Right kidney (tissue), 9 donors: Measurements from ENCODE around the gene PPP1R11.
"Not testable (repeated sequence)": the region's sequence is repeated elsewhere in the genome, so short reads cannot be mapped to it uniquely, and the experiment has no call there.

Experiments used
- DNase-seq: peaks from one replicate; pipeline ENCODE4 v3.0.0-alpha.2; 2016
- long read RNA-seq, 8 donors: transcript quantifications; one replicate each; lab custom pipeline, GENCODE V29; 2026

The PPP1R11 gene, protein sequence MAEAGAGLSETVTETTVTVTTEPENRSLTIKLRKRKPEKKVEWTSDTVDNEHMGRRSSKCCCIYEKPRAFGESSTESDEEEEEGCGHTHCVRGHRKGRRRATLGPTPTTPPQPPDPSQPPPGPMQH
- long read RNA-seq, donor 1, transcript PPP1R11-205 (3 exons, 1,731 nt) = major isoform, 44 of 49 reads
- long read RNA-seq, donor 1, transcript PPP1R11-201 (2 exons, 1,723 nt) = minor isoform, 5 of 49 reads
- long read RNA-seq, donor 1, partial matches to known transcripts = 0 of 49 reads
- long read RNA-seq, donor 1, other reads (novel, unspliced or antisense) = 0 of 49 reads
- long read RNA-seq, donor 2, transcript PPP1R11-205 (3 exons, 1,731 nt) = major isoform, 15 of 17 reads
- long read RNA-seq, donor 2, partial matches to known transcripts = 0 of 17 reads
- long read RNA-seq, donor 2, other reads (novel, unspliced or antisense) = 0 of 17 reads
- long read RNA-seq, donor 3, transcript PPP1R11-205 (3 exons, 1,731 nt) = major isoform, 16 of 17 reads
- long read RNA-seq, donor 3, partial matches to known transcripts = 0 of 17 reads
- long read RNA-seq, donor 3, other reads (novel, unspliced or antisense) = 0 of 17 reads
- long read RNA-seq, donor 4, transcript PPP1R11-205 (3 exons, 1,731 nt) = major isoform, 20 of 23 reads
- long read RNA-seq, donor 4, partial matches to known transcripts = 0 of 23 reads
- long read RNA-seq, donor 4, other reads (novel, unspliced or antisense) = 0 of 23 reads
- long read RNA-seq, donor 5, transcript PPP1R11-205 (3 exons, 1,731 nt) = major isoform, 29 of 31 reads
- long read RNA-seq, donor 5, partial matches to known transcripts = 0 of 31 reads
- long read RNA-seq, donor 5, other reads (novel, unspliced or antisense) = 0 of 31 reads
- long read RNA-seq, donor 6, transcript PPP1R11-205 (3 exons, 1,731 nt) = major isoform, 28 of 31 reads
- long read RNA-seq, donor 6, partial matches to known transcripts = 0 of 31 reads
- long read RNA-seq, donor 6, other reads (novel, unspliced or antisense) = 0 of 31 reads
- long read RNA-seq, donor 7, transcript PPP1R11-205 (3 exons, 1,731 nt) = major isoform, 46 of 49 reads
- long read RNA-seq, donor 7, partial matches to known transcripts = 0 of 49 reads
- long read RNA-seq, donor 7, other reads (novel, unspliced or antisense) = 0 of 49 reads
- long read RNA-seq, donor 8, transcript PPP1R11-205 (3 exons, 1,731 nt) = major isoform, 37 of 43 reads
- long read RNA-seq, donor 8, partial matches to known transcripts = 0 of 43 reads
- long read RNA-seq, donor 8, other reads (novel, unspliced or antisense) = 0 of 43 reads

DNA sequence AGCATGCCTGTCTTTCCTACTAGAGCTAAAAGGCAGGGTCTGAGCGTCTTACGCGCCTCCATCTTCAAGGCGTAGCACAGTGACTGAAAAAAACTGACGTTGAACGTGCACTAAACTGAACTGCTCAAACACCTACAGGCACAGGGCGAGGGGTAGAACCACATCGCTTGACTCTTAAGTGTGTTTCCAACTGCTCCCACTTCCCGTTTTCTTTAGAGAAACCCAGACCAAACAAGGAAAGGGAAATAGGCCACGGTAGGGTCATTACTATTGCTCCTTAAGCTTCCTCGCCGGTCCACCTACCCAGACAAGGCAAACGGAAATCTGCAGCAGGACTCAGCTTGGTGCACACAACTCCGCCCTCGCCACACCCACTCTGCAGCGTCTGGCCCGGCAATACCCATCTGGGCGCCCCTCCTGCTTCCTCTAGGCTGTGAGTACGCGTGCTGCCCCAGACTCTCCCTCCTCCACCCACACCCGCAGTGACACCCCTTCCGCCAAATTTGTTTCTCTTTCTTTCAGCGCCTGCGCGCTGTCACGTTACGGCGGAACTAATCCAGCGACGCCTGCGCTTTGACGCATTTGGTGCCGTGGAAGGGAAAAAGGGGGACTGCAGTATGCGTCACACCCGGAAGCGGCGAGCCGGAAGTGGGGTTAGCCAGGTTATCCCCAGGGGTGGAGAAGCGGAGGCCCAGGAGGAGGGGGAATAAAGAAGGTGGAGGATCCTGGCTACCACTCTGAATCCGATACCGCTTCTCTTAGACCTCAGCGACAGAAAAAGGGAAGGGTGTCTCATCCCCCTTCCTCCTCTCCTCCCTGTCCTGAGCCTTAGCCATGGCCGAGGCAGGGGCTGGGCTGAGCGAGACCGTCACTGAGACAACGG lies at the start of gene PPP1R11:
TSS of gene PPP1R11 (plus strand) at position 622 of the 883 bp plus-strand sequence. CDS start at position 835, 213 bp downstream.
- DNase-seq = peak; percentile 98

DNA sequence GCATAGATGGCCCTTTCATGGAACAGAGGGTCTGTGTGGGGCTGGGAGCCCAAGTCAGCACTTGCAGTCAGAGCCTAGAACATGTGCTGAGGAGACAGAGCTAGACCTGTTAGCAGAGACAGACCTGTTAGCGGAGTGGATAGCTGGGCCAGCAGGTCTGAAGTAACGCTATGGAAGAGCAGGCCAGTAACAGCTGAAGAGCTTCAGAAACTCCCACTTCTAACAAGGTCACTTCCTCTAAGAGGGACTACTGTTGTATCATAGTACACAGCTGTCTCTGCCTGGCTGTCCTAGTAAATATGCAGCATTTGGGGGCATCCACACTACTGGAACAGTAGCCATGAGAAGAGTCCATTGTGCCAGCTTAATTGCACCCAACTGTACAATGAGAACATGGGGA lies 47.2 kb upstream of the PPP1R11 start:
- no peak for DNase-seq

DNA sequence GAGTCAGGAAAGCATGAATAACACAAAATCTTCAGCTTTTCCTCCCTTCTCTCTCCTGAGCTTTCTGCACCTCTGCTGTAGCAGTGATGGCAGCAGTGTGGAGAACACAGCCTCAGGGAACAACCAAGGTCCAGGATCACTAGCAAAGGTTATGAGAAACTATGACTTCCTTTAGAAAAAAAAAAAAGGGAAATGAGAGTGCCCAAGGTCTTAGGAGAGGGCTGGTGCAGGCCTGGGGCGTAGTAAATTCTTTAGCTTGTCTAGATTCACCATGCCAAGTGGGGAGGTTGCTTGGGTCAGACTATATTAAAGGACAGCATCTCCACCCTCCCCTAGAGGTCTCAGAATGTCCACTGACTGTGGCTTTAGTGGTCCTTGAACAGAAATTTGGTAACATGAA lies 46.4 kb upstream of the PPP1R11 start:
- DNase-seq = no peak

DNA sequence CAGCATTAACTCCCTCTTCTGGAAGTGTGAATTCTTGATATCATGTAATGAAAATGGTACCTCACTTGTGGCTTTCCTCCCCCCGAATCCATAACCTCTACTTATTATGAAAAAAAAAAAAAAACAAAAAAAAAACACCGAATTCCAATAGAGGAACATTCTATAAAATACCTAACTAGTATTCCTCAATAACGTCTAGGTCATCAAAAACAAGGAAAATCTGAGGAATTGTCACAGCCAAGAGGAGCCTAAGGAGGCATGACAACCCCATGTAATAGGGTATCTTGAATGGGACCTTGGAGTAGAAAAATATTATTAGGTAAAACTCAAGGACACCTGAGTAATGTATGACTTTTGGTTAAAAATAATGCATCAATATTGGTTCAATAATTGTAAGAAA lies 44.8 kb upstream of the PPP1R11 start:
- no peak for DNase-seq

DNA sequence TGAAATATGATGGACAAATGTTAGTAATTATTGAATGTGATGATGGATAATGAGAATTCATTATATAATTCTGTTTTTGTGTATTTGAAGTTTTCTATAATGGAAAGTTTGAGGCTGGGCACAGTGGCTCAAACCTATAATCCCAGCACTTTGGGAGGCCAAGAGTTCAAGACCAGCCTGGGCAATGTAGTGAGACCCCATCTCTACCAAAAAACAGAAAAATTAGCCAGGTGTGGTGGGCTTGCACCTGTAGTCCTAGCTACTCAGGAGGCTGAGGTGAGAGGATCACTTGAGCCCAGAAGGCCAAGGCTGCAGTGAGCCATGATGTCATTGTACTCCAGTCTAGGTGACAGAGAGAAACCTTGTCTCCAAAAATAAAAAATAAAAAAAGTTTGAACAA lies 44.3 kb upstream of the PPP1R11 start:
- DNase-seq = not testable (repeated sequence)

DNA sequence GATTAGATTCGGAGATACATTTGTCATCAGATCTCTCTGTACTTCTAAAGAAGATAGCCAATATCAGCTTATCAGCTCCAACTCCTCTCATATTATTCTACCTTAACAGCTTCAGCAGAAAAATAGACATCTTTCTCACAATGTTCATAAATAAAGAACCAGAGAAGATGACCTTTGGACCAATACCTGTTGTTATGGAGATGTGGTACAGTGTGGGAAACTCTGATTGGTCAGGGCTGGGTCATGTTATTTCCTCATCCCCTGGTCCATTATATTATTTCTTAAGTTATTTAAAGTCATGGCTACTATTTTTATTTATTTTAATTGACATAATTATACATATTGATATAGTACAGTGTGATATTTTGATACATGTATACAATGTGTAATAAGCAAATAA lies 41.8 kb upstream of the PPP1R11 start:
- DNase-seq = no peak

DNA sequence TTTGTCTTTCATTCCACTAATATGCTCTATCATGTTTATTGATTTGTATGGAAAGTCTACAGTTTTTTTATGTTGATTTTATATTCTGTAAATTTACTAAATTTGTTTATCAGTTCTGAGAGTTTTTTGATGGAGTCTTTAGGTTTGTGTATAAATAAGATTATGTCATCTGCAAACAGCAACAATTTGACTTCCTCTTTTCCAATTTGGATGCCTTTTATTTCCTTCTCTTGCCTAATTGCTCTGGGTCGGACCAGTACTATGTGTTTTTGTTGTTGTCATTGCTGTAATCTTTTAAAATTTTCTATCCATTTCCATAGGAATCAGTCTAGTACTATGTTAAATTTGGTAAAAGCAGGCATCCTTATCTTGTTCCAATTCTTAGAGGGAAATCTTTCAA lies 37.4 kb upstream of the PPP1R11 start:
- DNase-seq = no peak

DNA sequence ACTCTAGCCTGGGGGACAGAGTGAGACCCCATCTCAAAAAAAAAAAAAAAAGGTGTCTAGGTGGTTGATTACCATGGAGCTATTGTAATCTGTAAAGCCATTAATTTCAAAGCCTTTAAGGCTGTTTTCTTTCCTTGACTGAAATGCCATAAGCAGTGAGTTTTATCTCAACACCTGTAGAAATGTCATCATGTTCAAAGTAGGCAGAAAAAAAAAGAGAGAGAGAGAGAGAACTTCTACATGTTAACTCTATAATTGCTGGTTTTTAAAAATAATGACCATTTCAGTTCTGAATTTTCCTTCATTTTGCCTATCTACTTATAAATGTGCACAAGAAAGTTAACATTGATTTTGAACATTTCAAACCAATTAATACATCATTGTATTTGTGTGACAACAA lies 35.6 kb upstream of the PPP1R11 start:
- DNase-seq = no peak

DNA sequence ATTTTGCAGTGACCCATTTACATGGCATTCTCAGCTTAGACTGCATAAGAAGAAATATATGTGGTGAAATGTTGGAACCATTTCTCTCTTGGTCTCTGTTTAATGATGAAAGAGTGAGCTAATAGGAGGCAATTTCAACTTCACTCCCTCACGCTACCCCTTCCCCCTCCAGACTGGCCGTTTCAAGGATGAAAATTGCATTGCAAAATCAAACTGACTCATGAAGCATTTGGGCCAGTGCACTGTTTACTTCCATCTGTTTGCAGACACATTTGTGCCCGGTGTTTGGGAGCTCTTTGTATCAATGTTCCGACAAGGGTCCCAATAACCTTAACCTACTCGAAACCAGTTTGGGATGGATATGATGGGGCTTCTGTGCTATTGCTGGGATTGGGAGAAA lies 33.6 kb upstream of the PPP1R11 start:
- not testable (repeated sequence) for DNase-seq

DNA sequence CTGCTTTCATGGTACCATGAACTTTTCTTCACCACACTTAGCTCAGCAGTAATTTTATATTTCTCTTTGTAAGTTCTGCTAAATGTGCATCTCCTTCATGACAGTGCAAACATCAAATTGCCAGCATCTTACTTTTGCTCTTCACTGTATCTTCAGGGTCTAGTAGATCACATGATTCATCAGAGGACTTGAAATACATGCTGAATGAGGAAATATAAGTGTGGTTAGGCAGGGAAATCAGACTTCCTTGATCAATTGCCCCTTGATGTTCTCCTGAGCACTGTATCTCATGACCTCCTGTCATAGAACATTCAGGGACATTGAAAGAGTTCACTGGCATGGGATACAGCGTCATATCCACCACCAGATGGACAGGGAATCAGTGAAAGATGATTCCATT lies 31.2 kb upstream of the PPP1R11 start:
- DNase-seq = no peak

DNA sequence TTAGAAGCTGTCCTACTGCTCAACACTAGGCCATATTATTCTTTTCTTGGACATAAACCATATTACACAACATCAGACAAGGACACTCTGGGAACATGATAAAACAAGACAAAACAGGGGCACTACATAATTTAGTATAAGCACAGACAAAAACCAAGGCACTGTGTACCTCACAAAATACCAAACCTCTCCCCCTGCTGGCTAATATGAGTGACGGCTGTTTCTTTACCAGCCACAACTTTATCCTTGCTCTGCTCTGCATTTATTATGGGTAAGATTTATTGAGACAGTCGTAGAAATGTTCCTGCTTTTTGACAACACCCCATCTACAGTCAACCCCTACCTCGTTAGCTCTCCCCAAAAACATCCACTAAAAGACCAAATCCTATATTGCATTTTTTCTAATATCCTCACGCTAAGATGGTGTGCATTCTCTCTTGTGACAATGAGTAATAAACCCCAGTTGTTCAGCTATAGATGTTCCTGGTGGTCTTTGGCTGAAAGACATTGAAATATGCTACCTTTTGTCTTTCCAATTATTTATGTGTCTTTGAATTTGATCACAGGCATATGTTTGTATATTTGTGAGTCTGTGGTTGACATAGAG lies 29.7 kb upstream of the PPP1R11 start:
- no peak for DNase-seq

DNA sequence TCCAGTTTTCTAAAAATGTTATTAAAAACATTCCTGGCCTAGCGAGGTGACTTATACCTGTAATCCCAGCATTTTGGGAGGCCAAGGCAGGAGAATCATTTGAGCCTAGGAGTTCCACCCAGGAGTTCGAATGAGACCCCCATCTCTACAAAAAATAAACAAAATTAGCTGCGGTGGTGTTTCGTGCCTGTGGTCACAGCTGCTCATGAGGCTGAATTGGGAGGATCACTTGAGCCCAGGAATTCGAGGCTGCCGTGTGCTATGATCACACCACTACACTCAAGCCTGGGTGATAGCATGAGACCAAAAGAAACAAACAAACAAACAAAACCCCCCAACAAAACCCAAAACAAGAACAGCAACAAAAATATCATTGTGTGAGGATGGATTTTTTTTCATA lies 25.8 kb upstream of the PPP1R11 start:
- no peak for DNase-seq

DNA sequence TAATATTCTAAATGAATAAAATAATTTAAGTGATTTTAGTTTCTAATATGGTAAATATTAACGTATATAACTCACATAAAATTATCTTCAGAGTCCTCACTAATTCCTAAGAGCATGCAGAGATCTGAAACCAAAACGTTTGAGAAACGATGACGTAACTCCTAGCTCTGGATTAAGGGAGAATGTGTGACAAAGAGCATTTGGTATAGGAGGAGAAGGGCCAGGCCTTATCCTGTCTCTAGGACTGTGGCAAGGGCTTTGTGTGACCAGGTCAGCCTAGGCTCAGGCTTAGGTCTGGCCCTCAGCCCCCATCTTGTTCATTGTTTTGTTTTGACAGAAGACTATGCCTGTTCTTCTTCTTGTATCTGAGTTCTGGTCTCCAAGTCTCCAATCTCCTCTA lies 25.2 kb upstream of the PPP1R11 start:
- no peak for DNase-seq

DNA sequence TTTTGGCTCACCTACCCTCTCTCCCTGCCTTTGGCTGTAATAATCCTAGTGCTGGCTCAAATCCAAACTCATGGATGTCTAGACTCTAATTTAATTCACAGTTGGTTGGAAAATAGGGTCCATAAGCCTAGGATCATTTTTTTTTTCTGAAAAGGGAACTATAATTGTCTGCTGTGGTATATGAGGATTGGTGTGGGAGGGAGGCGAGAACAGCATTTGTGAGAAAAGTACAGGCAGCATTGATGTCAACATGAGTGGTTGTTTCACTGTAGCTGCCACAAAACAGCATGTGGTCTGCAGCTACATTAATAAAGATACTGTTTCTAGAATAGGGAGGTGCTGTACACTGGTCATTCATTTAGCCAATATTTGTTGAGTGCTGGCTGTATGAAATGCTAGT lies 24.5 kb upstream of the PPP1R11 start:
- no peak for DNase-seq

DNA sequence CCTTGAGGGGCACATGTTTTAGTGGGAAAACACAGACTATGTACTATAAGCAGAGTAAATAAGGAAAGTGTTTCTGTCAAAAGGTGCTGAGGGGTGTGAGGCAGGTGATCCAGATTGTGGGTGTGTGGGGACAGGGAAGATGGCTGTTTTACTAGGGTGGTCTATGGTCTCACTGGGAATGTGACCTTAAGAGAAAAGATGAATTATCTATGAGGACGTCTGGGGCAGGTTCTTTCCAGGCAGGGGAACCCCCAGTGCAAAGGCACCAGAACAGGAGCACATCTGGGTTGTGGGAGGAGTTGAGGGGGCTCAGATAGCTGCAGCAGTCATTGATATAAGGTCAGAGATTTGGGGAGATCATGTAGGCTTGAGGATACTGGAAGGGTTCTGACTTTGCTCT lies 24.1 kb upstream of the PPP1R11 start:
- DNase-seq = no peak

DNA sequence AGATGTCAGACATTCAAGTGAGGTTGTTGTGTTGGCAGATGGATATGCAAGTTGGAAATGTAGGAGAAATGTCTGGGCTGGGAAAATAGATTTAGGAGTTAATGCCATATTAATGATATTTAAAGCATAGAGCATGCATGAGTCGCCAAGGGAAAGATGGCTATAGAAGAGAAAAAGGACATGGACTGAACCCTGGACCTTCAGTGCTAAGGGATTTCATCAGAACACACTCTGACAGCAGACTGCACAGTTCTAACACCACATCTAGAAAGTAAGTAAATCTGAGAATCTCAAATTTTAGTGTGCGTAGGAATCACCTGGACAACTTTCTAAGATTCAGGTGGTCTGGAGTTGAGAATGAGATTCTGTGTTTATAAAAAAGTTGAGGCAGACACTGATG lies 23.3 kb upstream of the PPP1R11 start:
- no peak for DNase-seq

DNA sequence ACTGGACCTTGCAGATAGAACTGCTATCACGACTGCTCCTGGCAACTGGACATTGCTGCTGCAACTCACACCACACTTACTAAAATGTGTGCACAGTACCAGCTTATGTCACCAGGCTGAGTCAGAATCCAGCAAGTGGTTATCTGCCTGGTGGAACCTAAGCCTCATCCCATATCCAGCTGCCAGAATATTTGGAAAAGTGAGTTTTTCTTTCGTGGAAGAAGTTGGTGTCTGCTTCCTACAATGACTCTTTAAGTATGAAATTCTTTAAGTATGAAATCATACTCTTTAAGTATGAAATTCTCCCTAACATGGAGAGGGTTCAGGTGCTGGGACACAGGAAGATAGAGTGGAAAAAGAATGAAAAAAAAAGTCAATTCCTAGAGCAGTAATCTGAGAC lies 22.4 kb upstream of the PPP1R11 start:
- DNase-seq = no peak

DNA sequence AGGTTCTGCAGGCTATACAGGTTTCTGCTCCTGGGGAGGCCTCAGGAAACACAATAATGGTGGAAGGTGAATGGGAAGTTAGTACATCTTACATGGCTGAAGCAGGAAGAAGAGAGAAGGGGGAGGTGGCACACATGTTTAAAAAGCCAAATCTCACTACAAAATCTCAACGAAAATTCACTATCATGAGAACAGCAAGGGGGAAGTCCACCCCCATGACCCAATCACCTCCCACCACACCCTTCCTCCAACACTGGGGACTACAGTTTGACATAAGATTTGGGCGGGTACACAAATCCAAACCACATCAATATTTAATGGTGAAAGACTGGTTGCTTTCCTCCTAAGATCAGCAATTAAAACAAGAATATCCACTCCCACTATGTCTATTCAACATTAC lies 19.8 kb upstream of the PPP1R11 start:
- no peak for DNase-seq

DNA sequence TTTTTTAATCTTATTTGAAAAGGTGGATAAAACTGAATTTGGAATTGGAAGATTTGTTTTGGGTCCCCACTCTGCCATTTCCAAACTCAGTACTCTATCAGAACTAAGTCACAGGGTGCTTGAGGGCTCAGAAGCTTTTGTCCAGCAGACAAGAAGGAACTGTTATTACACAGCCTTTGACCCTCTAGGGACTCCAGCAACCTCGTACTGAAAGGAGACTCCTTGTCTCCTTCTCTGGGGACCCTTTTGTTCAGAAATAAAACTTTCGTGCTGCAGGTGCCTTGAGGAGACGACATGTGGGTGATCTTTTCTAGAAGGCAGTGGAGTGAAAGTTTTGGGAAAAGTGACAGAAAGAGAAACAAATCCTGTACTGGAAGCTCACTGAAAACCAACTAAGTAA lies 13.3 kb upstream of the PPP1R11 start:
- no peak for DNase-seq

DNA sequence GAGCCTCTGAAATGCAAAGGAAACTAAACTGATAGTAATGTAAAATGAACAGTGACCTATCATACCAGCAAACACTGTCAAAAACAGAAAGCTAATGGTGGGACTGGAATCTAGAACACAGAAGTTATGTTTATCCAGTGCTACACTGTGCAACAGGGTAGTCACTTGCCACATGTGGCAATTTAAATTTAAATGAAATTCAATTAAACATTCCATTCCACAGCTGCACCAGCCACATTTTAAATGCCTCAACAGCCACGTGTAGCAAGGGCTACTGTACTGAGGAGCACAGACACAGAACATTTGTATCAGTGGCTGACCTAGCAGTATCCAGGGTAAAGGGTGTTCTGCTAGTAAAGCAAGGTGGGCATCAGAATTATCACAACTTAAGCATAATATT lies 11.5 kb upstream of the PPP1R11 start:
- no peak for DNase-seq

DNA sequence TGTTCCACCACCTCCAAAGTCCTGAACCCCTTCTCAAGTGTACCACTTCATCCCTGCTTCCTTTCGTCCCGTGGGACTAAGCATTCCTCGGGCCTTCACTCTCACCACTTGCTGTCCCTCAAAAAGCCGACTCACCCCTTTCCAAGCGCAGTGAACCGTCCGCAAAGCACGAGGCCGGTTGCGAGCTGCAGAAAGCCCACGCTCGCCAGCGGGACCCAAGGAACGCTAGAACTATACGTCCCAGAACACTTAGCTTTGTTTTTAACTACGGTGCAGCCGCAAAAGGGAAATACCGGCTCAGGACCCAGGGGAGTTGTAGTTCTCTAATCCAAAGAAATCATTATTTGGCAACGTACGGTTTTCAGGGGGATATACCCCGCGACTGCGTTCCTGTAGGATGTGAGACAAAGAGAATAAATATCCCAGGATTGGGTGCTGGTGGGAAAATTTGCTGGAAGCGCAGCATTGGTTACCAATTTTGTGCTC lies 6.3 kb upstream of the PPP1R11 start:
- no peak for DNase-seq
